HepG2 (cell line): ENCODE results near the gene PFKFB2. TPM values are rescaled to one million over a fixed set of nuclear protein-coding genes. Genes with fewer than 3 reads are reported as not detected.
A peak's percentile ranks its signal among the peaks of the same experiment; 100 is the strongest.

ENCODE experiments used
- FOXK2 ChIP-seq: fragments of 450-650 bp; IDR thresholded peaks from 2 replicates; pipeline ENCODE4 v1.6.1; 2016
- JUN ChIP-seq: sonication (generic); formaldehyde crosslinking; IDR thresholded peaks from 2 replicates; pipeline ENCODE4 v1.4.0; 2020; ENCODE audit warnings: mild to moderate bottlenecking, missing genetic modification reagents
- MBNL3 ChIP-seq: fragments of 250-450 bp; sonication (Bioruptor Pico); conservative IDR thresholded peaks from 2 replicates; pipeline ENCODE4 v1.8.0; 2022; ENCODE audit warnings: mild to moderate bottlenecking, inconsistent platforms
- MLLT10 ChIP-seq: sonication (generic); formaldehyde crosslinking; IDR thresholded peaks from 2 replicates; pipeline ENCODE4 v1.4.0; 2020; ENCODE audit warnings: missing genetic modification reagents
- NFYB ChIP-seq: sonication (generic); formaldehyde crosslinking; IDR thresholded peaks from 2 replicates; pipeline ENCODE4 v1.4.0; 2020; ENCODE audit warnings: missing genetic modification reagents
- NONO ChIP-seq, 2 experiments: fragments of 450-650 bp in 1 of 2; sonication (generic) in 1 of 2; formaldehyde crosslinking in 1 of 2; IDR thresholded peaks in 1 of 2; conservative IDR thresholded peaks in 1 of 2; 2 replicates each; pipeline versions ENCODE4 v1.6.1 to v1.8.0; 2017 to 2022; ENCODE audit warnings: mild to moderate bottlenecking in 1 of 2, missing genetic modification reagents in 1 of 2, moderate library complexity in 1 of 2
- TEAD3 ChIP-seq: optimal IDR thresholded peaks from 2 replicates; pipeline ENCODE3; 2016; ENCODE audit warnings: borderline replicate concordance
- XRCC5 ChIP-seq: fragments of 200-400 bp; formaldehyde crosslinking; optimal IDR thresholded peaks from 2 replicates; pipeline ENCODE3; 2017; ENCODE audit warnings: mild to moderate bottlenecking, low read length
- YEATS2 ChIP-seq: sonication (generic); formaldehyde crosslinking; IDR thresholded peaks from 2 replicates; pipeline ENCODE4 v1.4.0; 2020; ENCODE audit warnings: missing genetic modification reagents, borderline replicate concordance
- ZNF225 ChIP-seq: sonication (generic); formaldehyde crosslinking; IDR thresholded peaks from 2 replicates; pipeline ENCODE4 v1.4.0; 2020; ENCODE audit warnings: mild to moderate bottlenecking, missing genetic modification reagents
- ZNF354B ChIP-seq: sonication (generic); formaldehyde crosslinking; IDR thresholded peaks from 2 replicates; pipeline ENCODE4 v1.8.0; 2022; ENCODE audit warnings: mild to moderate bottlenecking, missing genetic modification reagents
- ZNF567 ChIP-seq: sonication (generic); formaldehyde crosslinking; IDR thresholded peaks from 2 replicates; pipeline ENCODE4 v1.8.1; 2023; ENCODE audit warnings: mild to moderate bottlenecking, missing genetic modification reagents, borderline replicate concordance
- ZSCAN30 ChIP-seq: sonication (generic); formaldehyde crosslinking; IDR thresholded peaks from 2 replicates; pipeline ENCODE4 v1.5.0; 2020; ENCODE audit warnings: mild to moderate bottlenecking, missing genetic modification reagents
- polyA plus RNA-seq, 8 experiments: library from polyadenylated mRNA; depleted of rRNA in 3 of 8; stranded (reverse) in 7 of 8; unstranded in 1 of 8; fragments of >200 nt; fragmentation: Illumina TruSeq in 4 of 8; extraction: Trizol in 4 of 8; gene quantifications; 2 replicates each; pipeline versions ENCODE4 v1.2.1 to v1.2.3, GENCODE V29; 2011 to 2016; ENCODE audit warnings: low read depth in 4 of 8, missing spikeins in 1 of 8, mixed read lengths in 1 of 8; ENCODE audit not compliant: insufficient read depth in 1 of 8
- total RNA-seq, 5 experiments: library from RNA; depleted of rRNA; stranded (reverse); fragments of >200 nt; fragmentation: Illumina TruSeq; extraction: Trizol; gene quantifications; 2 replicates each; pipeline ENCODE4 v1.2.3, GENCODE V29; 2016; ENCODE audit warnings: low read depth in 1 of 5
- TF ChIP-seq, protein P1 (sequence below): sonication (generic); formaldehyde crosslinking; IDR thresholded peaks from 2 replicates; pipeline ENCODE4 v1.4.0; 2020; ENCODE audit warnings: mild to moderate bottlenecking, missing genetic modification reagents
- TF ChIP-seq, protein P2 (sequence below): sonication (generic); formaldehyde crosslinking; IDR thresholded peaks from 2 replicates; pipeline ENCODE4 v1.4.0; 2020; ENCODE audit warnings: missing genetic modification reagents
- TF ChIP-seq, protein P3 (sequence below): sonication (generic); formaldehyde crosslinking; IDR thresholded peaks from 2 replicates; pipeline ENCODE4 v1.5.1; 2020; ENCODE audit warnings: mild to moderate bottlenecking, moderate library complexity, missing genetic modification reagents
- TF ChIP-seq, protein P4 (sequence below): IDR thresholded peaks from 2 replicates; pipeline ENCODE4 v1.4.0; 2020; ENCODE audit warnings: mild to moderate bottlenecking, missing genetic modification reagents

PFKFB2 gene
- total and polyA plus RNA-seq, 2 of the 13 experiments (the other 11 are each of a cell fraction or from before 2014, with no cell fraction given), result 4.6 to 10.6 TPM

DNA sequence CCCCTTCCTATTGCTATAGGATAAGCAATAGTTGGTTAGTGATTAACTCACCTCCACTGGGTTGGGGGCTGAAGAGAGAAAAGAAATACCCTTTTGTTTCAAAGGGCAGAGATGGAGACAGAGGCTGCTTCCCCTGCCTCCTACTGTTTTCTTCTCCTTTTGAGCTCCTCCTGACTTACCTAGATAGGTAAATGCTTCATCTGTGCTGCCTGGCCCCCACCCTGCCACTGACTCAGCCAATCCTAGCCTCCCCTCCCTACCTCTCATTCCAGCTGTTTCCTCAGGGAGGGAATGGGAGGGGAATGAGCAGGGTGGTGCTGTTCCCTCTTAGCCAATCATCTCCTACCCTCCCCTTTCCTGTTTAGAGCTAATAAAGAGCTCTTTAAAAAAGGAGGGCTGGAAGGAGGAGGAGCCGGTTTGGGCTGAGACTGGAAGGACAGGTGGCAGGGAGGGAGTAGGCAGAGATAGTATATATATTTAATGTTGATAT is 20.5 kb upstream of the PFKFB2 start, which contains the start of gene C1orf116 (continued):
- TF ChIP-seq, protein P1, sequence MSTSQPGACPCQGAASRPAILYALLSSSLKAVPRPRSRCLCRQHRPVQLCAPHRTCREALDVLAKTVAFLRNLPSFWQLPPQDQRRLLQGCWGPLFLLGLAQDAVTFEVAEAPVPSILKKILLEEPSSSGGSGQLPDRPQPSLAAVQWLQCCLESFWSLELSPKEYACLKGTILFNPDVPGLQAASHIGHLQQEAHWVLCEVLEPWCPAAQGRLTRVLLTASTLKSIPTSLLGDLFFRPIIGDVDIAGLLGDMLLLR (CRISPR knock-in tag), result no peak
- TF ChIP-seq ZNF567 (CRISPR knock-in tag), result no peak
- TF ChIP-seq NFYB (CRISPR knock-in tag), result peak; percentile 60
- no peak for TF ChIP-seq MBNL3 (CRISPR knock-in tag)
- TF ChIP-seq, protein P2, sequence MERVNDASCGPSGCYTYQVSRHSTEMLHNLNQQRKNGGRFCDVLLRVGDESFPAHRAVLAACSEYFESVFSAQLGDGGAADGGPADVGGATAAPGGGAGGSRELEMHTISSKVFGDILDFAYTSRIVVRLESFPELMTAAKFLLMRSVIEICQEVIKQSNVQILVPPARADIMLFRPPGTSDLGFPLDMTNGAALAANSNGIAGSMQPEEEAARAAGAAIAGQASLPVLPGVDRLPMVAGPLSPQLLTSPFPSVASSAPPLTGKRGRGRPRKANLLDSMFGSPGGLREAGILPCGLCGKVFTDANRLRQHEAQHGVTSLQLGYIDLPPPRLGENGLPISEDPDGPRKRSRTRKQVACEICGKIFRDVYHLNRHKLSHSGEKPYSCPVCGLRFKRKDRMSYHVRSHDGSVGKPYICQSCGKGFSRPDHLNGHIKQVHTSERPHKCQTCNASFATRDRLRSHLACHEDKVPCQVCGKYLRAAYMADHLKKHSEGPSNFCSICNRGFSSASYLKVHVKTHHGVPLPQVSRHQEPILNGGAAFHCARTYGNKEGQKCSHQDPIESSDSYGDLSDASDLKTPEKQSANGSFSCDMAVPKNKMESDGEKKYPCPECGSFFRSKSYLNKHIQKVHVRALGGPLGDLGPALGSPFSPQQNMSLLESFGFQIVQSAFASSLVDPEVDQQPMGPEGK (CRISPR knock-in tag), result peak; percentile 88
- TF ChIP-seq NONO (IDR thresholded peaks at IDR 0.05), result no peak
- no peak for TF ChIP-seq NONO (CRISPR knock-in tag; conservative IDR thresholded peaks at IDR 0.05)
- no peak for TF ChIP-seq JUN
- TF ChIP-seq TEAD3, result no peak
- TF ChIP-seq, protein P3, sequence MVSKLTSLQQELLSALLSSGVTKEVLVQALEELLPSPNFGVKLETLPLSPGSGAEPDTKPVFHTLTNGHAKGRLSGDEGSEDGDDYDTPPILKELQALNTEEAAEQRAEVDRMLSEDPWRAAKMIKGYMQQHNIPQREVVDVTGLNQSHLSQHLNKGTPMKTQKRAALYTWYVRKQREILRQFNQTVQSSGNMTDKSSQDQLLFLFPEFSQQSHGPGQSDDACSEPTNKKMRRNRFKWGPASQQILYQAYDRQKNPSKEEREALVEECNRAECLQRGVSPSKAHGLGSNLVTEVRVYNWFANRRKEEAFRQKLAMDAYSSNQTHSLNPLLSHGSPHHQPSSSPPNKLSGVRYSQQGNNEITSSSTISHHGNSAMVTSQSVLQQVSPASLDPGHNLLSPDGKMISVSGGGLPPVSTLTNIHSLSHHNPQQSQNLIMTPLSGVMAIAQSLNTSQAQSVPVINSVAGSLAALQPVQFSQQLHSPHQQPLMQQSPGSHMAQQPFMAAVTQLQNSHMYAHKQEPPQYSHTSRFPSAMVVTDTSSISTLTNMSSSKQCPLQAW (CRISPR knock-in tag), result peak; percentile 23; the same call in 1 of the 2 replicates
- TF ChIP-seq ZSCAN30, result no peak
- no peak for TF ChIP-seq YEATS2 (CRISPR knock-in tag)
- no peak for TF ChIP-seq FOXK2
- peak; percentile 66 for TF ChIP-seq XRCC5
- no peak for TF ChIP-seq MLLT10 (CRISPR knock-in tag)
- TF ChIP-seq ZNF354B (CRISPR knock-in tag), result no peak
- no peak for TF ChIP-seq ZNF225 (CRISPR knock-in tag)
- TF ChIP-seq, protein P4, sequence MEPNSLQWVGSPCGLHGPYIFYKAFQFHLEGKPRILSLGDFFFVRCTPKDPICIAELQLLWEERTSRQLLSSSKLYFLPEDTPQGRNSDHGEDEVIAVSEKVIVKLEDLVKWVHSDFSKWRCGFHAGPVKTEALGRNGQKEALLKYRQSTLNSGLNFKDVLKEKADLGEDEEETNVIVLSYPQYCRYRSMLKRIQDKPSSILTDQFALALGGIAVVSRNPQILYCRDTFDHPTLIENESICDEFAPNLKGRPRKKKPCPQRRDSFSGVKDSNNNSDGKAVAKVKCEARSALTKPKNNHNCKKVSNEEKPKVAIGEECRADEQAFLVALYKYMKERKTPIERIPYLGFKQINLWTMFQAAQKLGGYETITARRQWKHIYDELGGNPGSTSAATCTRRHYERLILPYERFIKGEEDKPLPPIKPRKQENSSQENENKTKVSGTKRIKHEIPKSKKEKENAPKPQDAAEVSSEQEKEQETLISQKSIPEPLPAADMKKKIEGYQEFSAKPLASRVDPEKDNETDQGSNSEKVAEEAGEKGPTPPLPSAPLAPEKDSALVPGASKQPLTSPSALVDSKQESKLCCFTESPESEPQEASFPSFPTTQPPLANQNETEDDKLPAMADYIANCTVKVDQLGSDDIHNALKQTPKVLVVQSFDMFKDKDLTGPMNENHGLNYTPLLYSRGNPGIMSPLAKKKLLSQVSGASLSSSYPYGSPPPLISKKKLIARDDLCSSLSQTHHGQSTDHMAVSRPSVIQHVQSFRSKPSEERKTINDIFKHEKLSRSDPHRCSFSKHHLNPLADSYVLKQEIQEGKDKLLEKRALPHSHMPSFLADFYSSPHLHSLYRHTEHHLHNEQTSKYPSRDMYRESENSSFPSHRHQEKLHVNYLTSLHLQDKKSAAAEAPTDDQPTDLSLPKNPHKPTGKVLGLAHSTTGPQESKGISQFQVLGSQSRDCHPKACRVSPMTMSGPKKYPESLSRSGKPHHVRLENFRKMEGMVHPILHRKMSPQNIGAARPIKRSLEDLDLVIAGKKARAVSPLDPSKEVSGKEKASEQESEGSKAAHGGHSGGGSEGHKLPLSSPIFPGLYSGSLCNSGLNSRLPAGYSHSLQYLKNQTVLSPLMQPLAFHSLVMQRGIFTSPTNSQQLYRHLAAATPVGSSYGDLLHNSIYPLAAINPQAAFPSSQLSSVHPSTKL (CRISPR knock-in tag), result peak; percentile 28; the same call in 1 of the 2 replicates
- TF ChIP-seq, all 625 proteins: peak for 26
